GM12878 (cell line): ENCODE data around the gene CFAP92. TPM values are rescaled to one million over a fixed set of nuclear protein-coding genes. Genes with fewer than 3 reads are reported as not detected.

Experiments
- ATAC-seq: fragments of 200-7000 bp; cut with Tn5 transposase; 3 replicates; pipeline ENCODE4 v1.9.1; 2020; ENCODE audit warnings: mild to moderate bottlenecking, moderate library complexity
- BruUV-seq: library from RNA; stranded (reverse); fragments of 400-500 nt; replicated peaks from 2 replicates; lab custom pipeline; 2021; lab: Mats Ljungman, UMichigan
- CTCF ChIA-PET: fragments of 300-600 bp; sonication (Branson Sonifier 250); formaldehyde crosslinking; extraction: SDS; loops from one replicate; lab custom pipeline; 2021; ENCODE audit warnings: inconsistent platforms; lab: Yijun Ruan, JAX
- POLR2A ChIA-PET: fragments of 350-600 bp; formaldehyde crosslinking; extraction: SDS; loops from one replicate; lab custom pipeline; 2021; ENCODE audit warnings: inconsistent platforms; lab: Charles Lee
- RAD21 ChIA-PET: fragments of 300-600 bp; sonication (Branson Sonifier 250); formaldehyde crosslinking; loops from one replicate; lab custom pipeline; 2023; ENCODE audit warnings: antibody characterized with exemption; ENCODE audit not compliant: unreplicated experiment; lab: Charles Lee
- SMC1A ChIA-PET: fragments of 300-600 bp; sonication (Branson Sonifier 250); formaldehyde crosslinking; loops from one replicate; lab custom pipeline; 2023; ENCODE audit not compliant: unreplicated experiment, uncharacterized antibody; lab: Charles Lee
- DNase-seq: peaks from one replicate; pipeline ENCODE4 v3.0.0-alpha.2; 2011; ENCODE audit warnings: low read depth, low spot score
- FAIRE-seq: peaks from 3 replicates; lab custom pipeline; 2011; peaks lifted over from hg19 to GRCh38; lab: Jason Lieb, UNC
- H2AFZ ChIP-seq: 2 replicates; pipeline ENCODE4 v1.6.0; 2011; ENCODE audit warnings: low read depth, low read length, control low read depth; ENCODE audit not compliant: control insufficient read depth
- H3K27ac ChIP-seq: 2 replicates; pipeline ENCODE4 v1.5.1; 2011; ENCODE audit warnings: control low read depth; ENCODE audit not compliant: control insufficient read depth, insufficient read depth
- H3K27me3 ChIP-seq, 2 experiments: replicated peaks in 1 of 2; 2 replicates each; pipeline versions ENCODE4 v1.6.0 to v1.6.1; 2011; ENCODE audit warnings: low read length in 1 of 2; ENCODE audit not compliant: control insufficient read depth in 2 of 2, insufficient read depth in 2 of 2
- H3K36me3 ChIP-seq, 2 experiments: 2 replicates each; pipeline ENCODE4 v1.5.1; 2011; ENCODE audit warnings: low read length in 1 of 2; ENCODE audit not compliant: control insufficient read depth in 2 of 2, insufficient read depth in 2 of 2
- H3K4me1 ChIP-seq: 2 replicates; pipeline ENCODE4 v1.6.1; 2011; ENCODE audit warnings: mild to moderate bottlenecking, low read length, moderate library complexity, mixed read lengths; ENCODE audit not compliant: control insufficient read depth, insufficient read depth
- H3K4me2 ChIP-seq: 2 replicates; pipeline ENCODE4 v1.6.0; 2011; ENCODE audit warnings: control low read depth; ENCODE audit not compliant: control insufficient read depth, insufficient read depth
- H3K4me3 ChIP-seq: fragments of 200-600 bp; sonication (generic); 2 replicates; pipeline ENCODE4 v1.5.1; 2016
- H3K79me2 ChIP-seq: 2 replicates; pipeline ENCODE4 v1.6.0; 2011; ENCODE audit warnings: low read length; ENCODE audit not compliant: control insufficient read depth, insufficient read depth
- H3K9ac ChIP-seq: 2 replicates; pipeline ENCODE4 v1.8.0; 2011; ENCODE audit warnings: low read length, control low read depth, mixed read lengths; ENCODE audit not compliant: control insufficient read depth, insufficient read depth
- H3K9me3 ChIP-seq: replicated peaks from 3 replicates; pipeline ENCODE4 v1.5.1; 2011; ENCODE audit warnings: mild to moderate bottlenecking, low read length; ENCODE audit not compliant: control insufficient read depth, insufficient read depth
- H4K20me1 ChIP-seq: 2 replicates; pipeline ENCODE4 v1.6.0; 2011; ENCODE audit not compliant: control insufficient read depth, insufficient read depth
- BCL11A ChIP-seq: IDR thresholded peaks from 2 replicates; pipeline ENCODE4 v1.6.1; 2011; ENCODE audit warnings: low read depth, low read length
- HSF1 ChIP-seq: fragments of 150-350 bp; IDR thresholded peaks from 2 replicates; pipeline ENCODE4 v1.6.1; 2014; ENCODE audit warnings: mild to moderate bottlenecking, low read depth, low read length
- STAT1 ChIP-seq: fragments of 450-650 bp; conservative IDR thresholded peaks from 2 replicates; pipeline ENCODE4 v1.6.1; 2014; ENCODE audit warnings: antibody characterized with exemption, mild to moderate bottlenecking
- WGBS: methylation state at CpG from one replicate; pipeline ENCODE4 v1.1.6; 2016; ENCODE audit warnings: low lambda C conversion rate; ENCODE audit not compliant: insufficient replicate concordance, insufficient coverage; ENCODE audit errors: missing lambda C conversion rate; 5-methylcytosine and 5-hydroxymethylcytosine counted together
- in situ Hi-C: fragments of 300-500 bp; cut with MboI; formaldehyde crosslinking; loops from 9 replicates; pipeline ENCODE4 v1.14.3; 2018; ENCODE audit warnings: mixed read lengths
- intact Hi-C: fragments of 100-400 bp; cut with micrococcal nuclease; formaldehyde crosslinking; loops from one replicate; pipeline ENCODE4 v1.14.2; 2022; ENCODE audit not compliant: unreplicated experiment
- polyA plus RNA-seq, 11 experiments: library from polyadenylated mRNA; depleted of rRNA in 4 of 11; unstranded in 6 of 11; stranded (reverse) in 5 of 11; fragments of >200 nt; fragmentation: Nextera tagmentation in 4 of 11; fragmentation: Illumina TruSeq in 1 of 11; extraction: Ambion mirVana in 4 of 11; extraction: Trizol in 1 of 11; gene quantifications; 1 replicate in 1 of 11; 2 replicates in 10 of 11; pipeline versions ENCODE4 v1.2.1 to v1.2.3, GENCODE V29; 2011 to 2016; ENCODE audit warnings: inconsistent platforms in 2 of 11, missing spikeins in 2 of 11, low read depth in 1 of 11
- total RNA-seq, 4 experiments: library from RNA; depleted of rRNA in 3 of 4; stranded (reverse); fragments of >200 nt in 3 of 4; fragmentation: Illumina TruSeq in 1 of 4; extraction: Trizol in 1 of 4; gene quantifications; 2 replicates each; pipeline versions ENCODE4 v1.2.1 to v1.2.3, GENCODE V29; 2013 to 2021
- TF ChIP-seq, protein P1 (sequence below): IDR thresholded peaks from 2 replicates; pipeline ENCODE4 v1.6.1; 2012; ENCODE audit warnings: low read depth, low read length, improper control_type of control experiment

Gene CFAP92
- total and polyA plus RNA-seq, 10 of the 15 experiments (the other 5 are each of a cell fraction or from before 2014, with no cell fraction given), result 0.05 to 0.52 (median 0.14) TPM; not detected in 7

DNA sequence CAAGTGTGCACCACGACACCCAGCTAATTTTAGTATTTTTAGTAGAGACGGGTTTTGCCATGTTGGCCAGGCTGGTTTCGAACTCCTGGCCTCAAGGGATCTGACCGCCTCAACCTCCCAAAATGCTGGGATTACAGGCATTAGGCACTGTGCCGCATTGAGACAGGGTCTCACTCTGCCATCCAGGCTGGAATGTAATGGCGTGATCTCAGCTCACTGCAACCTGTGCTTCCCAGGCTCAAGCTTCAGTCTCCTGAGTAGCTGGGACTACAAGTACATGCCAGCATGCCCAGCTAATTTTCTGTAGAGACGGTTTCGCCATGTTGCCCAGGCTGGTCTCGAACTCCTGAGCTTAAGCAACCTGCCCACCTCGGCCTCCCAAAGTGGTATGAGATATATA is 62.8 kb downstream of the CFAP92 start:
- BruUV-seq, result no TSS peak

More for the DNA sequence above, 62.8 kb downstream of the CFAP92 start:
- in situ Hi-C loops, result no loop called here
- DNase-seq (no peak), FAIRE-seq (no peak), ATAC-seq (no peak)
- ChIA-PET CTCF (no interaction called here), SMC1A (no interaction called here), POLR2A (no interaction called here), RAD21 (no interaction called here)
- Histone ChIP-seq H3K27ac (no peak overlapping the region), H3K36me3 (no peaks in the 10 kb centered on the region), H3K4me3 (no peak overlapping the region), H3K27me3 (peaks cover 0 to 2% of the 10 kb centered on the region in 2 experiments; a peak in 2 of 4 replicates), H2AFZ (no peak overlapping the region), H3K9ac (no peak overlapping the region), H4K20me1 (no peaks in the 10 kb centered on the region), H3K4me2 (no peak overlapping the region), H3K9me3 (no peaks in the 10 kb centered on the region; the same call in 2 of the 3 replicates), H3K4me1 (no peaks in the 10 kb centered on the region), H3K79me2 (no peaks in the 10 kb centered on the region)
- 34% methylated on average over 10 of the region's 10 CpGs for WGBS
- TF ChIP-seq, protein P1, sequence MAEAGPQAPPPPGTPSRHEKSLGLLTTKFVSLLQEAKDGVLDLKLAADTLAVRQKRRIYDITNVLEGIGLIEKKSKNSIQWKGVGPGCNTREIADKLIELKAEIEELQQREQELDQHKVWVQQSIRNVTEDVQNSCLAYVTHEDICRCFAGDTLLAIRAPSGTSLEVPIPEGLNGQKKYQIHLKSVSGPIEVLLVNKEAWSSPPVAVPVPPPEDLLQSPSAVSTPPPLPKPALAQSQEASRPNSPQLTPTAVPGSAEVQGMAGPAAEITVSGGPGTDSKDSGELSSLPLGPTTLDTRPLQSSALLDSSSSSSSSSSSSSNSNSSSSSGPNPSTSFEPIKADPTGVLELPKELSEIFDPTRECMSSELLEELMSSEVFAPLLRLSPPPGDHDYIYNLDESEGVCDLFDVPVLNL, result no peak
- TF ChIP-seq HSF1 (no peak), STAT1 (no peak), BCL11A (no peak)
- intact Hi-C loops, result no loop called here
